ENCODE results near the gene PBXIP1. TPM values are rescaled to one million over a fixed set of nuclear protein-coding genes. Genes with fewer than 3 reads are reported as not detected.

PBXIP1 gene
- total RNA-seq, 1 experiment from 2014 or later: 21.6 TPM

- no CpG with 5 or more reads among the region's 9 CpGs for WGBS (ENCODE audit: extremely low coverage, insufficient read length, low lambda C conversion rate)
- Histone ChIP-seq H3K4ac (ENCODE audit: low read depth, low read length) (no peak overlapping the region), H3K9me3 (ENCODE audit: control insufficient read depth, low read depth, low read length) (no peaks in the 10 kb centered on the region), H2BK15ac (ENCODE audit: low read depth, low read length) (no peak overlapping the region), H3K27ac (ENCODE audit: insufficient read length, low read depth, low read length) (no peak overlapping the region), H3K4me2 (ENCODE audit: insufficient read depth, insufficient read length, low read length) (no peak overlapping the region), H2BK20ac (ENCODE audit: low read depth, low read length, poor library complexity, severe bottlenecking) (no peak overlapping the region), H4K91ac (ENCODE audit: insufficient read length, low read depth, low read length) (no peak overlapping the region), H3K56ac (ENCODE audit: insufficient read length, low read depth, low read length) (no peak overlapping the region), H3K23ac (ENCODE audit: insufficient read length, low read depth, low read length) (no peak overlapping the region), H4K5ac (ENCODE audit: insufficient read length, low read depth, low read length) (no peak overlapping the region), H3K79me1 (ENCODE audit: insufficient read depth, low read depth, low read length, poor library complexity, severe bottlenecking) (no peaks in the 10 kb centered on the region), H3K9ac (ENCODE audit: extremely low read depth, insufficient read length, low read length) (no peak overlapping the region), H4K8ac (replicated peaks; ENCODE audit: insufficient read length, low read depth, low read length) (no peak overlapping the region), H2BK12ac (ENCODE audit: insufficient read length, low read depth, low read length) (no peak overlapping the region), H2BK120ac (ENCODE audit: low read depth, low read length, poor library complexity, severe bottlenecking) (no peak overlapping the region), H4K20me1 (ENCODE audit: control insufficient read depth, insufficient read depth, insufficient read length) (no peaks in the 10 kb centered on the region), H2AFZ (ENCODE audit: low read length) (no peak overlapping the region), H2BK5ac (ENCODE audit: insufficient read length, low read length) (no peak overlapping the region), H3K23me2 (ENCODE audit: insufficient read length, low read depth, low read length, poor library complexity, severe bottlenecking) (no peaks in the 10 kb centered on the region), H3K4me1 (ENCODE audit: insufficient read depth, low read length) (peaks cover 3% of the 10 kb centered on the region; the same call in 1 of the 2 replicates), H3K27me3 (ENCODE audit: insufficient read depth, low read length) (no peaks in the 10 kb centered on the region), H3K14ac (ENCODE audit: insufficient read depth, low read length) (no peak overlapping the region), H3K79me2 (ENCODE audit: insufficient read depth, low read length) (no peaks in the 10 kb centered on the region), H3K18ac (ENCODE audit: insufficient read length, low read depth, low read length) (no peak overlapping the region), H2AK5ac (ENCODE audit: insufficient read length, low read length) (no peak overlapping the region), H3T11ph (ENCODE audit: low read length) (no peak overlapping the region)
- peaks cover 23% of the 10 kb centered on the region in 2 experiments for H3K4me1 Mint-ChIP-seq
- no peak for TF ChIP-seq CTCF (conservative IDR thresholded peaks at IDR 0.05)
- DNase-seq: no peak
- H3K9me3 Mint-ChIP-seq: no peaks in the 10 kb centered on the region
- peak overlapping the region in 1 of 3 experiments; percentile 4; a peak in 2 of 7 replicates for H3K27ac Mint-ChIP-seq
- peaks cover 0 to 10% (median 5%) of the 10 kb centered on the region in 3 experiments; a peak in 5 of 7 replicates for H3K36me3 Mint-ChIP-seq (ENCODE audit: insufficient read depth in 1 of 3, low read depth in 3 of 3)
- no peak overlapping the region; a peak in 1 of 5 replicates for H3K4me3 Mint-ChIP-seq
- no peaks in the 10 kb centered on the region for H3K27me3 Mint-ChIP-seq (ENCODE audit: low read depth)
Observed at GRCh38 chr1:154944401-154945159, 11.3 kb downstream of the PBXIP1 start.

Measured in H9 (cell line).